ENCODE measurements around the gene NXPE3.
A peak's percentile ranks its signal among the peaks of the same experiment; 100 is the strongest.

The NXPE3 gene

DNA sequence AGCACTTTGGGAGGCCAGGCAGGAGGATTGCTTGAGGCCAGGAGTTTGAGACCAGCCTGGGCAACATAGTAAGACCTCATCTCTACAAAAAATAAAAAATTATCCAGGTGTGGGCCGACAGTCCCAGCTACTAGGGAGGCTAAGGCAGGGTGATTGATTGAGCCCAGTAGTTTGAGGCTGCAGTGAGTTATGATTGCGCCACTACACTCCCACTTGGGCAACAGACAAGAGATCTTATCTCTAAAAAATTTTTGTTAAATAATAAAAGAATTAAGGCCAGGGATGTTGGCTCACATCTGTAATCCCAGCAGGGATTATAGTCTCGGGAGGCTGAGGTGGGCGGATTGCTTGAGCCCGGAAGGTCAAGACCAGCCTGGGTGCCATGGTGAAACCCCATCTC, 44.5 kb downstream of the NXPE3 start:
- H3K4me3 ChIP-seq (replicated peaks; ENCODE audit: low read depth, low read length), result no peak overlapping the region
- no peak for TF ChIP-seq CTCF (IDR thresholded peaks at IDR 0.05; ENCODE audit: low read length, missing control alignments)
- DNase-seq (ENCODE audit: low read depth), result peak; percentile 31

GRCh38 chr3:101824702-101825101, 45.7 kb downstream of the NXPE3 start:
- TF ChIP-seq CTCF (IDR thresholded peaks at IDR 0.05; ENCODE audit: low read length, missing control alignments), result no peak

GRCh38 chr3:101825904-101826445, 47.0 kb downstream of the NXPE3 start:
- TF ChIP-seq CTCF (IDR thresholded peaks at IDR 0.05; ENCODE audit: low read length, missing control alignments), result no peak
- no peak overlapping the region for H3K4me3 ChIP-seq (replicated peaks; ENCODE audit: low read depth, low read length)
- peak; percentile 29 for DNase-seq (ENCODE audit: low read depth)

More at GRCh38 chr3:101824702-101825101, 45.7 kb downstream of the NXPE3 start:
- peak; percentile 33 for DNase-seq (ENCODE audit: low read depth)
- no peak overlapping the region for H3K4me3 ChIP-seq (replicated peaks; ENCODE audit: low read depth, low read length)

DNA sequence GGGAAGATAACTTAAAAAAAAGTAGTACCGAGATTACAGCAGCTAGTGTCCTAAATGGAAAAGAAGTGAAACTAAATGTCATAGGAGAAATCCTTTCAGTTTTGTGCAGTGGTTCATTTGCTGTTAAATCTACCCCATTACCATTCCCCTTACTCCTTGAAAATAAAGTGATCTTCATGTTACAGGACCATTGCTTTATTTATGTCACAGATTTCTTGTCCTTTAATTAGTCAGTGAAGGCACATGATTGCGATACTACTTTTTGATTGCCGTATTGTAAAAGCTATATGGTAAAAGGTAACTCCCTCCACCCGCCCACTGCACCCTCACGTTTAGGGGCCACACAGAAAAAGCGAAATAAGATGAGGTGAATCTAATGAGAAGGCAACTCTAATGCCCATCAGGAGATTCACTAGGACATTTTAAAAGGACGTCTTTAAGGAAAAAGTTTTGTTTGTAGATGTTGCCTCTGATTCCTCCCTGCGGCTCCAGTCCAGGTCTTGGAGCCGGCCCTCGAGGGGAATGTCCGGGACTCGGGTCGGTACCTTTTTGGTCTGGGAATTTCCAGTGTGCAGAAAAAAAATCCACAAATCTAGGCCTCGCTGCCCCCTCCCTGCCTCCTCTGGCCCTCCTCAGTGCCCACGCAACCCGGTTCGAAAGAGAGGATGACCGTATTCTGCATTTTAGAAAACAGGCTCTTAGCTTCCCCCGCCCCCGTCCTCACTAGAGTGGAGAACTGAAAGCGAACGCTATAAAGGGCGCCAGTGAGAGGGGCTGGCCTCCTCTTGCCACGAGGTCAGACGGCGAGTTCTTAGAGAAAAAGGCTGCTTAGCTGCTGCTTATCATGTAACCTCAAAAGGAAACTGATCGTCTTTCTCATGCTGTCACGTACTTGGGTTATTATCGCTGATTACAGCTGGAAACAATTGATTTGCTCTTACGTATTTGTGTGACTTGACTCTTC, 48.5 kb downstream of the NXPE3 start:
- no peak for TF ChIP-seq CTCF (IDR thresholded peaks at IDR 0.05; ENCODE audit: low read length, missing control alignments)
- H3K4me3 ChIP-seq (replicated peaks; ENCODE audit: low read depth, low read length), result peak overlapping the region; percentile 62
- peak; percentile 78 for DNase-seq (ENCODE audit: low read depth)

DNA sequence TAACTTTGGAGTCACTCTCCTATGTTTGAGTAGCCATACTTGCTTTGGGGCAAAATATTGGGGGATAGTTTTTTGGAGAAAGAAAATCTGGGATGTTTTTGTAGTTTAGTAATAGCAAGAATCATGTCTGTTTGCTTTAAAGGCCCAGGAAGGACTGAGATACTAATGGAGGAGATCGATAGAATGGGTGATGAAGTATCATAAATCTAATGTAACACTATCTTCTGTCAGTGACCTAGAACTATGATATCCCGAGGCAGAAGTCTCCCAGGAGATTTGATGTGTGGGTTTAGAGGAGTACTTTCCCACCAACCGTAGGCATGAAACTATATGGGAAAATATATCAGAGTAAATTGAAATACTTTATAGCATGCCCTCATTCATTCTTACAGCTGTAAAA, 49.3 kb downstream of the NXPE3 start:
- H3K4me3 ChIP-seq (replicated peaks; ENCODE audit: low read depth, low read length), result peak overlapping the region; percentile 62
- TF ChIP-seq CTCF (IDR thresholded peaks at IDR 0.05; ENCODE audit: low read length, missing control alignments), result no peak
- no peak for DNase-seq (ENCODE audit: low read depth)

DNA sequence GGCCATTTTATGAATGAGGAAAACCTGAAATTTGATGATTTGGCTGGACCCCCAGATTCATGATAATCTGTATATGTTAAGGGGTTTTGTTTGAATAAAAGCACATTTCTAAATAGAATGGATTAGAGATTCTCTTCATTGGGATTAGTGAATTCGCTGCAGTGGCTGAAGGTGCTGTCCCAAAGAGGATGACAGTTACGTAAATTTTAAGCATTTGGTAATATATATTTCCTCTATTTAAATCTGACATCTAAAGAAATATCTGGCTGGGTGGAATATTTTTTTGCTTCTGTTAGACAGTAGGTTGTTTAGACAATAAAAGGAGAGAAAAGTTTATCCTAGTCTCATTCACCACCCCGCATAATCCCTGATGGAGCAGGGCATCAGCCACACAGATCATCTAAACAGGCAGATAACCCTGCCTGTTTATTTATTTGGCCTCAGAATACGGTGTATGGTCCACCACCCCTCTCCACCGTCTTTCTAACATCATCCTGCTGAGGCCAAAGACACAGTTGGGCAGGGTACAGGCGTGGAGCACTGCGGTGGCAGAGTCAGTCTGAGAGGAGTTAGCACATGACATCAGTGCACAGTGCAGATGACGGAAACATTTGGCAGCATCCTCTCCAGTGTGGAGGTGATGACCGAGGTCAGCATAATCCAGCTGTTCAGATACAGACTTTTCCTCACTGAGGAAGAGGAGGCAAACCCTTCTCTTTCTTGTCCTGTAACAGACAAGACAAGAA, 49.9 kb downstream of the NXPE3 start:
- peak overlapping the region; percentile 62 for H3K4me3 ChIP-seq (replicated peaks; ENCODE audit: low read depth, low read length)
- DNase-seq (ENCODE audit: low read depth), result peak; percentile 70
- no peak for TF ChIP-seq CTCF (IDR thresholded peaks at IDR 0.05; ENCODE audit: low read length, missing control alignments)
